ENCODE results near the gene CEBPG.

DNA sequence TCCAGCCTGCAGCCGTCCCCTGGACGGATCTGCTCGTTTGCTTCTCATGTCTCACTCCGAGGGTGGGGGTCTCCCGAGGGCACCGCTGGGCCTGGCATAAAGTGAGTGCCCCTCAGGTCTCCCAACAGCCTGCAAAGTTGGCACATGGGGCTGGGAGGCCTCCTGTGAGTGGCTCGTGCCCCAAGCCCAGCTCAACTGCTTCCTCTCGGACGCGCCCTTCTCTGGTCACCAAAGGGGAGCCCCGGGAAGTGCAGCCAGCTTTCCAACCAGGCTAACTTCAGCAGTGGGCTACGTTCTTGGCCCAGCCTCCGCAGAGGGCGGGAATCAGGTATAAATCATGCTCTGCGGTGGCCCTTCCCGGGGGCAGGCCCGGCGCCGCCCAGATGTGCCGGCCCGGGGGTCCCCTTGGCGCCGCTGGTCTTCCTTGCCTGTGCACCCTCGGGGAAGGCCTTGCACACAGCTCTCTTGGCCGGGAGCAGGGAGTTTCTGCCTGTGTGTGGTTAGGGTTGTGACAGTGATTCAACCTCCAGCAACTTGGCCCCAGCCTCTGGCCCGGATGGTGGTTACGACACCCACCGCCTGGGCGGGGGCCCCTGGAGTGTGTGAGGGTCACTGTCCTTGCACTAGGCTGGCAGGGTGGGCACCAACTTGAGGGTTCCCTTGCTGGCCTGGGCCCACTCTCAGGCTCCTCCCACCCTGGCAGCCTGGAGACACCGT is 20.7 kb downstream of the CEBPG start:
- TF ChIP-seq, protein P1, sequence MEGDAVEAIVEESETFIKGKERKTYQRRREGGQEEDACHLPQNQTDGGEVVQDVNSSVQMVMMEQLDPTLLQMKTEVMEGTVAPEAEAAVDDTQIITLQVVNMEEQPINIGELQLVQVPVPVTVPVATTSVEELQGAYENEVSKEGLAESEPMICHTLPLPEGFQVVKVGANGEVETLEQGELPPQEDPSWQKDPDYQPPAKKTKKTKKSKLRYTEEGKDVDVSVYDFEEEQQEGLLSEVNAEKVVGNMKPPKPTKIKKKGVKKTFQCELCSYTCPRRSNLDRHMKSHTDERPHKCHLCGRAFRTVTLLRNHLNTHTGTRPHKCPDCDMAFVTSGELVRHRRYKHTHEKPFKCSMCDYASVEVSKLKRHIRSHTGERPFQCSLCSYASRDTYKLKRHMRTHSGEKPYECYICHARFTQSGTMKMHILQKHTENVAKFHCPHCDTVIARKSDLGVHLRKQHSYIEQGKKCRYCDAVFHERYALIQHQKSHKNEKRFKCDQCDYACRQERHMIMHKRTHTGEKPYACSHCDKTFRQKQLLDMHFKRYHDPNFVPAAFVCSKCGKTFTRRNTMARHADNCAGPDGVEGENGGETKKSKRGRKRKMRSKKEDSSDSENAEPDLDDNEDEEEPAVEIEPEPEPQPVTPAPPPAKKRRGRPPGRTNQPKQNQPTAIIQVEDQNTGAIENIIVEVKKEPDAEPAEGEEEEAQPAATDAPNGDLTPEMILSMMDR (conservative IDR thresholded peaks at IDR 0.05 in 1 of 2, IDR thresholded peaks at IDR 0.05 in 1 of 2; ENCODE audit: extremely low read depth in 1 of 2, insufficient read depth in 1 of 2, low read depth in 1 of 2, low read length in 2 of 2), result no peak
- no peak for TF ChIP-seq EZH2 (IDR thresholded peaks at IDR 0.05; ENCODE audit: borderline replicate concordance, low read length)
